K562 (cell line): ENCODE results near the gene SMG9. TPM values are rescaled to one million over a fixed set of nuclear protein-coding genes. Genes with fewer than 3 reads are reported as not detected.

ENCODE experiments used
- ADNP ChIP-seq: fragments of 200-800 bp; sonication (Bioruptor generic); IDR thresholded peaks from 2 replicates; pipeline ENCODE4 v1.6.1; 2016; ENCODE audit warnings: missing genetic modification characterization, missing compliant biosample characterization
- CHD4 ChIP-seq: fragments of 200-600 bp; sonication (generic); IDR thresholded peaks from 3 replicates; pipeline ENCODE4 v1.6.1; 2012; ENCODE audit warnings: low read depth, mild to moderate bottlenecking, mixed read lengths, low read length, inconsistent platforms; ENCODE audit not compliant: insufficient read depth, insufficient replicate concordance, poor library complexity, severe bottlenecking
- HDAC2 ChIP-seq: fragments of 450-650 bp; IDR thresholded peaks from 2 replicates; pipeline ENCODE4 v1.6.1; 2016; ENCODE audit warnings: mild to moderate bottlenecking
- JUND ChIP-seq, 2 experiments: IDR thresholded peaks; 2 replicates in 1 of 2; 3 replicates in 1 of 2; pipeline ENCODE4 v1.6.1; 2011; ENCODE audit warnings: borderline replicate concordance in 2 of 2, low read depth in 2 of 2, low read length in 2 of 2, improper control_type of control experiment in 1 of 2, missing biosample characterization in 1 of 2, missing genetic modification characterization in 1 of 2, missing genetic modification reagents in 1 of 2
- polyA plus RNA-seq, 8 experiments: library from polyadenylated mRNA; depleted of rRNA in 4 of 8; stranded (reverse) in 5 of 8; unstranded in 3 of 8; fragments of >200 nt; fragmentation: Nextera tagmentation in 2 of 8; fragmentation: Illumina TruSeq in 1 of 8; extraction: Ambion mirVana in 2 of 8; extraction: Trizol in 1 of 8; gene quantifications; 2 replicates each; pipeline versions ENCODE4 v1.2.1 to v1.2.3, GENCODE V29; 2011 to 2014; ENCODE audit warnings: inconsistent platforms in 1 of 8, missing spikeins in 1 of 8
- total RNA-seq, 7 experiments: library from RNA; depleted of rRNA in 6 of 7; stranded (reverse); fragments of >200 nt in 6 of 7; fragmentation: Illumina TruSeq in 2 of 7; extraction: Trizol in 2 of 7; gene quantifications; 2 replicates each; pipeline versions ENCODE4 v1.2.1 to v1.2.3, GENCODE V29; 2011 to 2021; ENCODE audit warnings: low replicate concordance in 1 of 7
- TF ChIP-seq, protein P1 (sequence below): fragments of 450-650 bp; IDR thresholded peaks from 2 replicates; pipeline ENCODE4 v1.6.1; 2018; ENCODE audit not compliant: partially characterized antibody

The SMG9 gene
- total and polyA plus RNA-seq, 9 of the 15 experiments (the other 6 are each of a cell fraction or from before 2014, with no cell fraction given): 1.7 to 79.7 (median 40.2) TPM

DNA sequence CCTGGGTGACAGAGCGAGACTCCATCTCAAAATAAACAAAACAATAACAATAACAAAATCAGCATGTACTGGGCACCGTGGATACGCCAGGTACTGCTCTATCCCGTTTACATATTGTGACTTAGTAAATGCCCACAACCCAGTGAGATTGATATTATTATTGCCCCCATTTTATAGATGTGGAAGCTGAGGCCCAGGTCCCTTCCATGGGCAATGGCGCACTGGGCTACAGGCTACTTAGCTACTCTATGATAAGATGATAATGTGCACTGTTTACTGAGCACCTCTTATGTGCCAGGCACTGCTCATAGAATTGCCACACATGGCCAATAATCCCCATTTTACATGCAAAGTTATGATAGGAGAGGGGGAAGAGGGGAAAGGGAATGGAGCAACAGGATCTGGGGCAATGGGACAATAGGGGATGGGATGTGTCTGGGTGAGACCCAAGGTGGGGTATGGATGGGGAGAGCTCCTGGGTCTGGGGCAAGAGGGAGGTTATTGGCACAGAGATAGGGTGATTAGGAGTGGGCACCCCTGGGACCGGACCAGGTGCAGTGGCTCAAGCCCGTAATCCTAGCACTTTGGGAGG is 20.6 kb upstream of the SMG9 start (continued):
- TF ChIP-seq JUND (IDR thresholded peaks at IDR 0.05; ENCODE audit: borderline replicate concordance, low read depth, low read length) (no peak), JUND (tag; IDR thresholded peaks at IDR 0.05; ENCODE audit: borderline replicate concordance, low read depth, low read length) (peak; percentile 16; the same call in 1 of the 3 replicates), ADNP (peak; percentile 98), HDAC2 (peak; percentile 88), CHD4 (peak; percentile 80)
- TF ChIP-seq, protein P1, sequence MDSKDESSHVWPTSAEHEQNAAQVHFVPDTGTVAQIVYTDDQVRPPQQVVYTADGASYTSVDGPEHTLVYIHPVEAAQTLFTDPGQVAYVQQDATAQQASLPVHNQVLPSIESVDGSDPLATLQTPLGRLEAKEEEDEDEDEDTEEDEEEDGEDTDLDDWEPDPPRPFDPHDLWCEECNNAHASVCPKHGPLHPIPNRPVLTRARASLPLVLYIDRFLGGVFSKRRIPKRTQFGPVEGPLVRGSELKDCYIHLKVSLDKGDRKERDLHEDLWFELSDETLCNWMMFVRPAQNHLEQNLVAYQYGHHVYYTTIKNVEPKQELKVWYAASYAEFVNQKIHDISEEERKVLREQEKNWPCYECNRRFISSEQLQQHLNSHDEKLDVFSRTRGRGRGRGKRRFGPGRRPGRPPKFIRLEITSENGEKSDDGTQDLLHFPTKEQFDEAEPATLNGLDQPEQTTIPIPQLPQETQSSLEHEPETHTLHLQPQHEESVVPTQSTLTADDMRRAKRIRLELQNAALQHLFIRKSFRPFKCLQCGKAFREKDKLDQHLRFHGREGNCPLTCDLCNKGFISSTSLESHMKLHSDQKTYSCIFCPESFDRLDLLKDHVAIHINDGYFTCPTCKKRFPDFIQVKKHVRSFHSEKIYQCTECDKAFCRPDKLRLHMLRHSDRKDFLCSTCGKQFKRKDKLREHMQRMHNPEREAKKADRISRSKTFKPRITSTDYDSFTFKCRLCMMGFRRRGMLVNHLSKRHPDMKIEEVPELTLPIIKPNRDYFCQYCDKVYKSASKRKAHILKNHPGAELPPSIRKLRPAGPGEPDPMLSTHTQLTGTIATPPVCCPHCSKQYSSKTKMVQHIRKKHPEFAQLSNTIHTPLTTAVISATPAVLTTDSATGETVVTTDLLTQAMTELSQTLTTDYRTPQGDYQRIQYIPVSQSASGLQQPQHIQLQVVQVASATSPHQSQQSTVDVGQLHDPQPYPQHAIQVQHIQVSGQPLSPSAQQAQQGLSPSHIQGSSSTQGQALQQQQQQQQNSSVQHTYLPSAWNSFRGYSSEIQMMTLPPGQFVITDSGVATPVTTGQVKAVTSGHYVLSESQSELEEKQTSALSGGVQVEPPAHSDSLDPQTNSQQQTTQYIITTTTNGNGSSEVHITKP: peak; percentile 34
